ENCODE data around the gene USP31. TPM values are rescaled to one million over a fixed set of nuclear protein-coding genes. Genes with fewer than 3 reads are reported as not detected.

USP31 gene
- total RNA-seq = 8.7 to 9.3 TPM (median 8.7 TPM) in 3 replicates
- long read RNA-seq, full-length matches to known transcripts = 1 of 12 reads
- long read RNA-seq, partial matches to known transcripts = 10 of 12 reads
- long read RNA-seq, other reads (novel, unspliced or antisense) = 1 of 12 reads

DNA sequence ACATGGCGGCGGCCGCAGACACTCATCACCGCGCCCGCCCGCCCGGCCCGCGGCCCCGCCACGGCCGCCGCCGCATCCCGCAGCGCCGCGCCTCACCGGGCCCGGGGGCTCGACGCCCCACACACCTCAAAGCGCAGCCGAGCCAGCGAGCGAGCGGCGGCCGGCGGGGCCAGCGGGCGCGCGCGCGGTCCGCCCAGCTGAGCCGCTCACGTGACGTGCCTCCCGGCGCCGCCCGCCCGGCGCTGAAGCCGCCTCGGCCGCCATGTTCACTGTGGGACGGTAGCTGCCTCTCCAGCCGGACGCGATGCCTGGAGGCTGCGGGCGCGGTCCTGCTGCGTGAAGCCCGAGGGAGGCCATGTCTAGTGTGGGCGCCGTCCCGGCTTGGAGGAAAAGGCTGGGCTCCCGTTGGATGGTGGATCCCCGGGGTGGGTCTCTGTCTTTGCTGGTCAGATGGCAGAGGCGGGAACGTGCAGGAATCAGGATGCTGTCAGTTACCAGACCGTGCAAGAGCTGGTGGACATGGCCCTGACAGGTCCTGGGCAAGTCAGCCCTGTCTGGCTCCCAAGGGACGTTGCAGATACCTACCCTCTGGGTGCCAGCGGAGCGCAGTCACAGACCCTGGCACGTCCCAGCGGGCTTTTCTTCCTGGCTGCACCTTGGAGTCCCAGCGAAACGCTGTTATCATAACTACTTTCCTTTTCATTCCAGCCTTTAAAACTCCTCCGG is at the start of gene USP31:
TSS of gene USP31 (minus strand) at position 186 of the 726 bp plus-strand sequence. CDS start at position 4, 182 bp downstream.
- Mint-ChIP-seq H3K4me1 (ENCODE audit: low read depth) (peaks cover 34% of the 10 kb centered on the region), H3K36me3 (ENCODE audit: low read depth) (no peaks in the 10 kb centered on the region), H3K27me3 (ENCODE audit: low read depth) (peaks cover 4% of the 10 kb centered on the region), H3K9me3 (ENCODE audit: low read depth) (no peaks in the 10 kb centered on the region), H3K27ac (ENCODE audit: unreplicated experiment) (peak within 1 kb of the TSS; percentile 83), H3K4me3 (ENCODE audit: unreplicated experiment) (peak within 1 kb of the TSS; percentile 86)
- TF ChIP-seq, protein P1, sequence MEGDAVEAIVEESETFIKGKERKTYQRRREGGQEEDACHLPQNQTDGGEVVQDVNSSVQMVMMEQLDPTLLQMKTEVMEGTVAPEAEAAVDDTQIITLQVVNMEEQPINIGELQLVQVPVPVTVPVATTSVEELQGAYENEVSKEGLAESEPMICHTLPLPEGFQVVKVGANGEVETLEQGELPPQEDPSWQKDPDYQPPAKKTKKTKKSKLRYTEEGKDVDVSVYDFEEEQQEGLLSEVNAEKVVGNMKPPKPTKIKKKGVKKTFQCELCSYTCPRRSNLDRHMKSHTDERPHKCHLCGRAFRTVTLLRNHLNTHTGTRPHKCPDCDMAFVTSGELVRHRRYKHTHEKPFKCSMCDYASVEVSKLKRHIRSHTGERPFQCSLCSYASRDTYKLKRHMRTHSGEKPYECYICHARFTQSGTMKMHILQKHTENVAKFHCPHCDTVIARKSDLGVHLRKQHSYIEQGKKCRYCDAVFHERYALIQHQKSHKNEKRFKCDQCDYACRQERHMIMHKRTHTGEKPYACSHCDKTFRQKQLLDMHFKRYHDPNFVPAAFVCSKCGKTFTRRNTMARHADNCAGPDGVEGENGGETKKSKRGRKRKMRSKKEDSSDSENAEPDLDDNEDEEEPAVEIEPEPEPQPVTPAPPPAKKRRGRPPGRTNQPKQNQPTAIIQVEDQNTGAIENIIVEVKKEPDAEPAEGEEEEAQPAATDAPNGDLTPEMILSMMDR (IDR thresholded peaks at IDR 0.05) = no peak
- peak; percentile 98 for DNase-seq (ENCODE audit: low spot score)

DNA sequence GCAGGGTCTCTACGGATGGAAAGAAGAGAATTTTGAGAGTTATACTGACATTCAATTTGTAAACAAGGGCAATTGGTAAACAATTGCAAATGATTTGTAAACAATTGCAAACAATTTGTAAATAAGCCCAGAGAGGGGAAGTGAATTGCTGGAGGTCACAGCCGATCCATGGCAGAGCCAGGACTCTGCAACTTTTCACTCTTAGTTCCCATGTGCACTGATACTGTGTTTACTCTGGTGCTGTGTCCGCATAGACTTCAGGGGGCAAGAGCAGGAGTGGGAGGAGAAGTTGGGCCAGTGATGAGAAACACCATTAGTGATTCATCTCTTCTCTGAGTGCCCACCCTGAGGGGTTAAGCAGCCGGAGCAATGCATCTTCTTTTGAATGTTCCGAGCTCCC is 47.3 kb upstream of the USP31 start:
- Mint-ChIP-seq H3K27ac (ENCODE audit: unreplicated experiment) (no peak overlapping the region), H3K4me3 (ENCODE audit: unreplicated experiment) (no peak overlapping the region), H3K27me3 (ENCODE audit: low read depth) (peaks cover 36% of the 10 kb centered on the region), H3K4me1 (ENCODE audit: low read depth) (no peaks in the 10 kb centered on the region), H3K36me3 (ENCODE audit: low read depth) (no peaks in the 10 kb centered on the region), H3K9me3 (ENCODE audit: low read depth) (no peaks in the 10 kb centered on the region)
- TF ChIP-seq, protein P1 (IDR thresholded peaks at IDR 0.05) = no peak
- no peak for DNase-seq (ENCODE audit: low spot score)

- Mint-ChIP-seq H3K36me3 (ENCODE audit: low read depth) (no peaks in the 10 kb centered on the region), H3K27ac (ENCODE audit: unreplicated experiment) (no peak overlapping the region), H3K4me1 (ENCODE audit: low read depth) (no peaks in the 10 kb centered on the region), H3K9me3 (ENCODE audit: low read depth) (no peaks in the 10 kb centered on the region), H3K27me3 (ENCODE audit: low read depth) (peaks cover 29% of the 10 kb centered on the region), H3K4me3 (ENCODE audit: unreplicated experiment) (no peak overlapping the region)
- TF ChIP-seq, protein P1 (IDR thresholded peaks at IDR 0.05) = no peak
- DNase-seq (ENCODE audit: low spot score) = no peak
Measured at GRCh38 chr16:23195366-23195978, 46.2 kb upstream of the USP31 start.

DNA sequence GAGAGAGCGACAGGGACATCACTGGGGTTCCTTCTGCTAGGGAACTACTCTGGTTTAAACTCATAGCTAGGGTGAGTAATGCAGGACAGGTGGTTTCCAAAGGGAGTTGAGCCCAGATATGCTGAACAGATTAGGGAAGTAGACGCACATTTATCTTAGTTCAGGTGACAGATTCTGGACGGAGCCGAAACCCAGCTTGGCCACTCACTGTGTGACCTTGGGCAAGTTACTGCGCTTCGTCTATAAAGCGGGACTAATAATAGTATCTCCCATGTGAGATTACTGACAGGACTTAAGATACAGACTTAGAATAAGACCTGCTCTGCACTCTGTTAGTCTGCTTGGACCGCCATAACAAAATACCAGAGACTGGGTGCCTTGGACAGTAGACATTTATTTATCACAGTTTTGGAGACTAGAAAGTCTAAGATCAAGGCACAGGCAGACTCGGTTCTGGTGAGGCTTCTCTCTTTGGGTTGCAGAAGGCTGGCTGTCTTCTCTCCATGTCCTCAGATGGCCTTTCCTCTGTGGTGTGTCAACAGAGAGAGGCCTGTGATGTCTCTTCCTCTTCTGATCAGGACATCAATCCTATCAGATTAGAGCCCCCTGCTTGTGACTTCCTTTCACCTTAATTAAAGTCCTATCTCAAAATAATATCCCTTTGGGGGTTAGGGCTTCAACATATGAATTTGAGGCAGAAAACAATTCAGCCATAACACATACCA is 45.4 kb upstream of the USP31 start:
- Mint-ChIP-seq H3K4me3 (ENCODE audit: unreplicated experiment) (no peak overlapping the region), H3K27me3 (ENCODE audit: low read depth) (peaks cover 28% of the 10 kb centered on the region), H3K36me3 (ENCODE audit: low read depth) (no peaks in the 10 kb centered on the region), H3K9me3 (ENCODE audit: low read depth) (no peaks in the 10 kb centered on the region), H3K4me1 (ENCODE audit: low read depth) (no peaks in the 10 kb centered on the region), H3K27ac (ENCODE audit: unreplicated experiment) (no peak overlapping the region)
- TF ChIP-seq, protein P1 (IDR thresholded peaks at IDR 0.05) = no peak
- DNase-seq (ENCODE audit: low spot score) = no peak

- TF ChIP-seq, protein P1 (IDR thresholded peaks at IDR 0.05) = no peak
- H3K27ac Mint-ChIP-seq (ENCODE audit: unreplicated experiment) = no peak overlapping the region
- no peaks in the 10 kb centered on the region for H3K4me1 Mint-ChIP-seq (ENCODE audit: low read depth)
- no peak for DNase-seq (ENCODE audit: low spot score)
- H3K9me3 Mint-ChIP-seq (ENCODE audit: low read depth) = no peaks in the 10 kb centered on the region
- H3K36me3 Mint-ChIP-seq (ENCODE audit: low read depth) = no peaks in the 10 kb centered on the region
- peaks cover 44% of the 10 kb centered on the region for H3K27me3 Mint-ChIP-seq (ENCODE audit: low read depth)
- H3K4me3 Mint-ChIP-seq (ENCODE audit: unreplicated experiment) = no peak overlapping the region
Measured at GRCh38 chr16:23188911-23189310, 39.7 kb upstream of the USP31 start.
